Stimulated activated naive CD8-positive, alpha-beta T cell treated with anti-CD3 and anti-CD28 coated beads, Interleukin-15, amount 100 ng/mL, for 72 hours (primary cell): ENCODE data around the gene IGHMBP2.

Experiments
- ATAC-seq: fragments of 150-1000 bp; cut with Tn5 transposase; 2 replicates; pipeline ENCODE4 v1.10.0; 2021; ENCODE audit warnings: mild to moderate bottlenecking, moderate library complexity
- DNase-seq, 2 donors: peaks; one replicate each; pipeline ENCODE4 v3.0.0; 2021 to 2022
- H3K27ac Mint-ChIP-seq, 2 donors: one replicate each; pipeline ENCODE4 v1.8.0; 2022; ENCODE audit warnings: mild to moderate bottlenecking in 2 of 2, mixed read lengths in 2 of 2, moderate library complexity in 2 of 2
- H3K27me3 Mint-ChIP-seq: one replicate; pipeline ENCODE4 v1.8.0; 2022; ENCODE audit warnings: mixed read lengths
- H3K4me1 Mint-ChIP-seq: one replicate; pipeline ENCODE4 v1.8.0; 2022; ENCODE audit warnings: mild to moderate bottlenecking, mixed read lengths
- H3K4me3 Mint-ChIP-seq, 2 donors: one replicate each; pipeline ENCODE4 v1.8.0; 2022; ENCODE audit warnings: mild to moderate bottlenecking in 2 of 2, mixed read lengths in 2 of 2, moderate library complexity in 1 of 2
- H3K9me3 Mint-ChIP-seq, 2 donors: one replicate each; pipeline ENCODE4 v1.8.0; 2022; ENCODE audit warnings: mixed read lengths in 2 of 2

Gene IGHMBP2

GRCh38 chr11:68905421-68906360 lies 2.0 kb downstream of the IGHMBP2 start:
- peaks cover 44% of the 10 kb centered on the region for H3K4me1 Mint-ChIP-seq
- H3K9me3 Mint-ChIP-seq, result no peaks in the 10 kb centered on the region
- peak overlapping the region; percentile 91 to 92 for H3K4me3 Mint-ChIP-seq
- H3K27me3 Mint-ChIP-seq, result no peaks in the 10 kb centered on the region
- H3K27ac Mint-ChIP-seq, result no peak overlapping the region
- DNase-seq (no peak), ATAC-seq (no peak)

GRCh38 chr11:68908273-68908672 lies 4.6 kb downstream of the IGHMBP2 start:
- peaks cover 25% of the 10 kb centered on the region for H3K4me1 Mint-ChIP-seq
- DNase-seq (no peak), ATAC-seq (no peak)
- no peak overlapping the region for H3K27ac Mint-ChIP-seq
- no peak overlapping the region for H3K4me3 Mint-ChIP-seq
- no peaks in the 10 kb centered on the region for H3K9me3 Mint-ChIP-seq
- H3K27me3 Mint-ChIP-seq, result no peaks in the 10 kb centered on the region

GRCh38 chr11:68910965-68911364 lies 7.3 kb downstream of the IGHMBP2 start:
- DNase-seq (no peak), ATAC-seq (no peak)
- peaks cover 2% of the 10 kb centered on the region for H3K4me1 Mint-ChIP-seq
- no peak overlapping the region for H3K4me3 Mint-ChIP-seq
- no peak overlapping the region for H3K27ac Mint-ChIP-seq
- H3K27me3 Mint-ChIP-seq, result no peaks in the 10 kb centered on the region
- H3K9me3 Mint-ChIP-seq, result no peaks in the 10 kb centered on the region

DNA sequence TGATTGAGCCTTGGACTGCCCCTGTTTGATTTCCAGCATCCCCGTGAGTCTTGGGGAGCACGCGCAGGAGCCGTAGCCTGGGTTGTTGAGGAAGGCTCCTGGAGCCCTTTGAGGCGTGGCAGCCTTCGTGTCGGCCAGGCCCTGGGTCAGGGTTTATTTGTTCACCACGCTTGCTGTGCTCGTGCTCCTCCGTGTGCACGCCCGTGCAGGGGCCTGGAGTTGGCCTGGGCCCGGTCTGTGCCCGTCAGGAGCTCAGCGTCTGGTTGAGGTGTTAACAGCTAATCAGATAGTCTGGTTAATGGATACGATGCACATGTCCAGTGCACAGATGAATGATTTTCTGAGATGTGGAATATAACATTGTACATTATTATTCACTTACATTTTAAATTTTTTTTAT lies 8.0 kb downstream of the IGHMBP2 start:
- no peak overlapping the region for H3K4me3 Mint-ChIP-seq
- no peak overlapping the region for H3K27ac Mint-ChIP-seq
- no peaks in the 10 kb centered on the region for H3K4me1 Mint-ChIP-seq
- H3K27me3 Mint-ChIP-seq, result no peaks in the 10 kb centered on the region
- DNase-seq, result no peak
- no peak for ATAC-seq
- no peaks in the 10 kb centered on the region for H3K9me3 Mint-ChIP-seq

DNA sequence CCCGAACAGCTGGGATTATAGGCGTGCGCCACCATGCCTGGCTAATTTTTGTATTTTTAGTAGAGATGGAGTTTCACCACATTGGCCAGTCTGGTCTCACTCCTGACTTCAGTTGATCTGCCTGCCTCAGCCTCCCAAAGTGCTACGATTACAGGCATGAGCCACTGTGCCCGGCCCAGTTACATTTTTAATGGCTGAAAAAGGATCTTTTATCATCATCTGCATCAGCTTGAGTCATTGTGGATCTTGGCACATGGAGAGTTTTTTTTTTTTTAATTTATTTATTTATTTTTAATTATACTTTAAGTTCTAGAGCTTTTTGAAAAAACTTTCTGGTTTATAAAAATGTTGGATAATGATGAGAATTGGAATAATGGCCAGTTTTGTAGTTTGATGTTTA lies 8.6 kb downstream of the IGHMBP2 start:
- H3K4me3 Mint-ChIP-seq, result no peak overlapping the region
- DNase-seq, result no peak

GRCh38 chr11:68913188-68913587 lies 9.5 kb downstream of the IGHMBP2 start:
- Mint-ChIP-seq H3K9me3 (no peaks in the 10 kb centered on the region), H3K27ac (peak overlapping the region in 1 of 2 donors; percentile 43), H3K27me3 (no peaks in the 10 kb centered on the region), H3K4me3 (no peak overlapping the region), H3K4me1 (no peaks in the 10 kb centered on the region)
- no peak for ATAC-seq
- no peak for DNase-seq

More for the DNA sequence above, 8.6 kb downstream of the IGHMBP2 start:
- no peaks in the 10 kb centered on the region for H3K4me1 Mint-ChIP-seq
- H3K27me3 Mint-ChIP-seq, result no peaks in the 10 kb centered on the region
- H3K27ac Mint-ChIP-seq, result peak overlapping the region in 1 of 2 donors; percentile 71
- ATAC-seq, result no peak
- H3K9me3 Mint-ChIP-seq, result no peaks in the 10 kb centered on the region

DNA sequence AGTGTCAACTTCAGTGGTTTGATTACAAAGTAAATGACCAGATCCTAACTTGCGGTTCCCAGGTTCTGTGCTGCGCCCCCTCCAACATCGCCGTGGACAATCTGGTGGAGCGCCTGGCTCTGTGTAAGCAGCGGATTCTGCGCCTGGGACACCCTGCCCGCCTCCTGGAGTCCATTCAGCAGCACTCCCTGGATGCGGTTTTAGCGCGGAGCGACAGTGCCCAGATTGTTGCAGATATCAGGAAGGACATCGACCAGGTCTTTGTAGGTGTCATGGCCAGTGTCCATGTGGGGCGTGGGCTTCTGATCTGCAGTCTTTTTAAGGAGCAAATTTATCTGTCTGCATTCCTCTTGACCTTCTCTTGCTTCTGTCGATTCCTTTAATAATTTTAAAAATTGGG lies 11.1 kb downstream of the IGHMBP2 start:
- no peaks in the 10 kb centered on the region for H3K9me3 Mint-ChIP-seq

GRCh38 chr11:68916439-68916838 lies 12.7 kb downstream of the IGHMBP2 start:
- no peaks in the 10 kb centered on the region for H3K4me1 Mint-ChIP-seq
- no peaks in the 10 kb centered on the region for H3K9me3 Mint-ChIP-seq
- no peak overlapping the region for H3K27ac Mint-ChIP-seq
- no peaks in the 10 kb centered on the region for H3K27me3 Mint-ChIP-seq
- DNase-seq, result no peak
- ATAC-seq, result no peak
- H3K4me3 Mint-ChIP-seq, result no peak overlapping the region

More for the DNA sequence above, 11.1 kb downstream of the IGHMBP2 start:
- H3K27ac Mint-ChIP-seq, result no peak overlapping the region
- DNase-seq (no peak), ATAC-seq (no peak)
- H3K4me3 Mint-ChIP-seq, result no peak overlapping the region
- no peaks in the 10 kb centered on the region for H3K27me3 Mint-ChIP-seq
- H3K4me1 Mint-ChIP-seq, result no peaks in the 10 kb centered on the region

DNA sequence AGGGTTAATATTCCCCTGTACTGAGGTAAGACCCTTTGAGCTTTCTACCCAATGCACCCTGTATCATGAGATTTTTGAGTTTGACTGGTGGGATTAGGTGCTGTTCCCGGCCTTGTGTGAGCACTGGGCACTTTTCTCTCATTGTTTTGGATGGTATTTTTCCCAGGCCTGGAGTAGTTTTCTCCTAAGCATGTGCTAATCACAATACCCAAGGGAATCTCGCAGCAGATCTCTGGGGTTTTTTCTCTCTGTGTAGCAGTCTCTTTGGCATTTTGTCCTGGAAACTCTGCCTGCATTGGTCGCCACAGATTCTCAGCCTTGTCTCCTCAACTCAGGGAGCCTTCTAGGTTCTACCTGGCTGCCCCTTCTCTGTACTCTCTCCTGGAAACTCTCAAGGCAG lies 19.9 kb downstream of the IGHMBP2 start:
- Mint-ChIP-seq H3K27ac (no peak overlapping the region), H3K9me3 (peaks cover 21 to 22% of the 10 kb centered on the region in 2 donors), H3K4me1 (no peaks in the 10 kb centered on the region), H3K27me3 (no peaks in the 10 kb centered on the region), H3K4me3 (no peak overlapping the region)
- no peak for DNase-seq
- no peak for ATAC-seq

GRCh38 chr11:68924073-68924925 lies 20.6 kb downstream of the IGHMBP2 start:
- Mint-ChIP-seq H3K9me3 (peaks cover 21 to 22% of the 10 kb centered on the region in 2 donors), H3K27ac (no peak overlapping the region), H3K4me1 (no peaks in the 10 kb centered on the region), H3K4me3 (no peak overlapping the region), H3K27me3 (no peaks in the 10 kb centered on the region)
- DNase-seq (no peak), ATAC-seq (no peak)

- no peak overlapping the region for H3K27ac Mint-ChIP-seq
- H3K4me3 Mint-ChIP-seq, result no peak overlapping the region
- DNase-seq (no peak), ATAC-seq (no peak)
- no peaks in the 10 kb centered on the region for H3K27me3 Mint-ChIP-seq
- peaks cover 21 to 22% of the 10 kb centered on the region in 2 donors for H3K9me3 Mint-ChIP-seq
- no peaks in the 10 kb centered on the region for H3K4me1 Mint-ChIP-seq
Measured at GRCh38 chr11:68925611-68926010, 21.9 kb downstream of the IGHMBP2 start.

- H3K4me1 Mint-ChIP-seq, result no peaks in the 10 kb centered on the region
- no peak for ATAC-seq
- H3K27ac Mint-ChIP-seq, result peak overlapping the region in 1 of 2 donors; percentile 61
- H3K4me3 Mint-ChIP-seq, result no peak overlapping the region
- DNase-seq, result no peak
- no peaks in the 10 kb centered on the region for H3K27me3 Mint-ChIP-seq
- peaks cover 21 to 22% of the 10 kb centered on the region in 2 donors for H3K9me3 Mint-ChIP-seq
Measured at GRCh38 chr11:68927280-68928135, 23.8 kb downstream of the IGHMBP2 start.

DNA sequence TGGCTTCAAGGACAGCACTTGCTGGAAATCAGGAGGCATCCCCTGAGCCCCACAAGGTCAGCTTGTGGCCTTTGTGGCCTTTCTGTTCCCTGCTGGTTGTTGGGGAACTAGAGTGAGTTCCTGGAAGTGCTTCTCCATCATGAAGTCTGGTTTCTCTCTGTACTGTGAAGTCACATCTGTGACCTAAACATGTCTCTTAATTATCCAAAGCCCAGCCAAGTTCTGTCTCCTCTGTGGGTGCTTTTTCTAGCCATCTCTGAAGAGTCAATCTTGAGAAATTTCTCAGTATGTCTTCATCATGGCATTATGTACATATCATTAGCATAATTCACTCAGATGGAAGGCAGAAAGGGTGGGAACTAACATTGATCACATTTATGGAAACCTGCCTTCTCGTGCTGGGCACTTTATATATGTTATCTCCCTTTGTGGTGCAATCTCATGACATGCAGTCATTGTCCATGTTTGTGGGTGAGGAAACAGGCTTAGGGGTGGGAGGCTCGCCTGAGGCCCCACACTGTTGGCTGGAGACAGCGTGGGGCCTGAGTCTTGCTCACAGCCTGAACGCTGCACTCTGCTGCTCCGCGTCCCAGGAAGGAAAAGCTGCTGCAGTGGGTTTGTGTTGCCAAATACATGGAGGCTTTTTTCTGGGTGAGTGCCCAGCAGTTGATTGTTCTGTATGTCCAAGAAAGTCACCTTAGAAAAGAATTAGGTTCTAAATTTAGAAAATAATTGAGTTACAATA lies 24.6 kb downstream of the IGHMBP2 start:
- Mint-ChIP-seq H3K4me1 (no peaks in the 10 kb centered on the region), H3K27me3 (no peaks in the 10 kb centered on the region), H3K9me3 (peaks cover 21 to 22% of the 10 kb centered on the region in 2 donors), H3K4me3 (no peak overlapping the region), H3K27ac (no peak overlapping the region)
- ATAC-seq (no peak), DNase-seq (no peak)

DNA sequence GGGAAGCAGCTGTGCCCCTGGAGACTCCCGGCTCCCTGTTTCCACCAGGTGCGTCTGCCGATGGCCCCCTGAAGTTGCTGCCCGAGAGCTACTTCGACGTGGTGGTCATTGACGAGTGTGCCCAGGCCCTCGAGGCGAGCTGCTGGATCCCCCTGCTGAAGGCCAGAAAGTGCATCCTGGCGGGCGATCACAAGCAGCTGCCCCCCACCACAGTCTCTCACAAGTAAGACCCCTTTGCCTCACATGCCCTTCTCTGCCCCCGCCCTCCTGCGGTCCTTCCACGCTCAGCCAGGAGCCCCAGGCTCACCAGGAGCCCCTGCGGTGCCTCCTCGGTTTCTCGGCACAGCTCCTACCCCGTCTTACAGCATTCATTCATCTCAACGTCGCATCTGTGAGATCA lies 25.4 kb downstream of the IGHMBP2 start:
- Mint-ChIP-seq H3K4me3 (no peak overlapping the region), H3K27ac (no peak overlapping the region), H3K4me1 (no peaks in the 10 kb centered on the region), H3K27me3 (no peaks in the 10 kb centered on the region), H3K9me3 (peaks cover 15% of the 10 kb centered on the region in 2 donors)
- ATAC-seq, result no peak
- no peak for DNase-seq
